Measurements from ENCODE around the gene QRFP.

- TF ChIP-seq CTCF (IDR thresholded peaks at IDR 0.05; ENCODE audit: low read depth, low read length) (peak; percentile 87), MYC (IDR thresholded peaks at IDR 0.05; ENCODE audit: low read depth, low read length) (no peak), POLR2A (IDR thresholded peaks at IDR 0.05; ENCODE audit: extremely low read depth, insufficient read length) (no peak), MAX (IDR thresholded peaks at IDR 0.05; ENCODE audit: low read depth, low read length) (no peak)
Observed at GRCh38 chr9:130940693-130941576, 44.3 kb upstream of the QRFP start.

Measured in NB4 (cell line).